ENCODE measurements around the gene ST7.

DNA sequence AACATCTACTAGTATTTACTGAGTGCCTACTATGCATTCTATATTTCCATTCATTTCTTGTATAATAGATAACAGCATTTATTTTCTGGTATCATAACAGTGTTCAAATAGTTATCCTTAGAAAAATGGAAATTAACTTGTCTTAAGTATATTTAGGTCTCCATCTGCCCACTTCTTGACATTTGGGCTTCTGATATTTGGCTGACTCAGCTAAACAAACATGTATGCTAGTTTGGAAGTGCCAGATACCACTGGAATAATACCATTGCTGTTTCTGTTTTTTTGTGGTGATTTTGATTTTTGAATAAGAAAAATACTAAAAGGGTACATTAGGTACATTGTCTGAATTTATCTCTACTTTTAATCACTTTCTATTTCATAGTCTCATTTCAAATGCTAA lies 169.2 kb downstream of the ST7 start:
- TF ChIP-seq ZNF274 (IDR thresholded peaks at IDR 0.05; ENCODE audit: low read depth, low read length) (no peak), YY1 (IDR thresholded peaks at IDR 0.05; ENCODE audit: insufficient read depth, insufficient read length) (no peak), SUZ12 (IDR thresholded peaks at IDR 0.05; ENCODE audit: extremely low read depth, insufficient read depth, insufficient read length) (no peak)
